GM23248 (cell line): ENCODE results near the gene TPRN.

Source experiments
- EZH2 ChIP-seq: fragments of 200-600 bp; sonication (generic); IDR thresholded peaks from 2 replicates; pipeline ENCODE4 v1.6.1; 2018; ENCODE audit warnings: antibody characterized with exemption, mild to moderate bottlenecking; ENCODE audit not compliant: insufficient read depth, poor library complexity, severe bottlenecking
- EZH2phosphoT487 ChIP-seq: fragments of 200-600 bp; sonication (generic); IDR thresholded peaks from 2 replicates; pipeline ENCODE4 v1.6.1; 2018; ENCODE audit warnings: antibody characterized with exemption, moderate library complexity, mild to moderate bottlenecking, low read depth; ENCODE audit not compliant: insufficient read depth

DNA sequence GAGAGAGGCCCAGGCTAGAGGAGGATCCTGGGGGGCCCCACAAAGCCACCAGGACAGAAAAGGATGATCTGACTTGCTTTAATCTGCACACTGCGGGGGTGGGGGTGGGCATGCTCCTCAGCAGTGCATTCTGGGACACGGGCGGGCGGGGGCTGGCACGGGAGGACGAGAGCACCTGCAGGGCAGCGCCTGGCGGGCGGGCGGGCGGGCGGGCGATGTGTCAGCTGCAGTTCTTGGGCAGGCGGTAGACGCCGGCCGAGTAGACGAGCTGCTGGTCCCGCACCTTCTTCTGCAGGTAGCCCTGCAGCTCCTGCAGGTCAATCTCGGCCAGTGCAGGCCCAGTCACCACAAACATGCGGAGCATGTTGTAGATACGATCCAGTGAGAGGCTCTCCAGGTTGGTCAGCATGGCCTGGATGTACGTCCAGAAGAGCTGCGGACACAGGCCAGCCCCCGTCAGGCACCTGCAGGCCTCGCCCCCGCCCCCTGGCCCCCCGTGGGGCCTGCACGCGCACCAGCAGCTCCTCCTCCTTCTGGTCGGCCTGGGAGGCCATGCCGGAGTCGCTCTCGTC lies 25.7 kb downstream of the TPRN start:
- TF ChIP-seq EZH2 (no peak), EZH2phosphoT487 (no peak)
